GM15510 (cell line): ENCODE data around the gene BRMS1.

ENCODE experiments used
- POLR2A ChIP-seq: IDR thresholded peaks from 3 replicates; pipeline ENCODE4 v1.6.1; 2011; ENCODE audit warnings: borderline replicate concordance; ENCODE audit not compliant: insufficient read length; ENCODE audit errors: extremely low read depth

The BRMS1 gene

DNA sequence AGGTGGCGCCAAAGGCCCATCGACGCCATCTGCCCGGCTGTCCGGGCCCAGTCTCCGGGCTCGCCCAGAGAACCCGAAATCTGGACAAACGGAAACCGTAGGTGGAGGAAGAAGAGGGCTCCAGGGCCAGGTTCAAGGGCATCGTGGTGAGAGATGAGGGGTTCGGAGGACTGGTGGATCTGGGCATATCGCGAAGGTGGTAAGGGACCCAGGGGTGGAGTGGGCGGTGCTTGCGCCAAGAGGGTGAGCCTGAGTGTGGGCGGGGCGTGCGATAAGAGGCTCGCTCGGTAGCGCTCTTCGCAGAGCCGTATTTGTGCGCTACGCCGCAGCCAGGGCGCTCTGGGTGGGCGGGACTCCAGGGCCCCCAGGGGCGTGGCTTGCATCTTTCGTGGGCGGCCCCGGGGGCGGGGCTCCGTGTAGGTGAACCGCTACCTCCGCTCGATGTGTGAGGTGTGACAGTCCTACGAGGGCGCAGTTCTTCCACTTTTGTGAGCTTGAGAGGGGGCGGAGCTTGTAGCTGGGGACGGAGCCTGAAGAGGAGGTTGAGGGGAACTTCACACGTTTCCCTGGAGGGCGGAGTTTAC lies 32.8 kb downstream of the BRMS1 start:
- TF ChIP-seq POLR2A = no peak

GRCh38 chr11:66311470-66311964 lies 33.4 kb downstream of the BRMS1 start:
- TF ChIP-seq POLR2A = no peak

- no peak for TF ChIP-seq POLR2A
These were observed 34.6 kb downstream of the BRMS1 start for GRCh38 chr11:66310324-66310723.

DNA sequence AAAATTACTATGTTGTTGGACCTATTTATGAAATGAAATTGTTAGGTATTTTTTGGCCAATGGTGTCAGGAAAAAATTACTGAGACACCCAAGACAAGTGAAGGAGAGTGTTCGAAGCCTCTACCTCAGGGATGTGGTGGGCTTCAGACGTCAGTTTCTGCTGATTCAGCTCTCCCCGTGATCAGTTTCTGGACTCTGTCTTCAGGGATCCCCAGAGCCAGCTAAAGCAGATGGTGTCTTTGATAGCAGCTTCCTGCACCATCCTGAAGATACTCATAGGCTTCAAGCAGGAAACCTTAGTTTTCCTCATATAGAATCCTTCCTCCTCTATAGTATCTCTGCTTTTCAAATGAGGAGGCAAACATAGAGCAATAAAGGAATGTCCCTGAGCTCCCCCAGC lies 35.4 kb downstream of the BRMS1 start:
- no peak for TF ChIP-seq POLR2A

GRCh38 chr11:66302656-66303055 lies 42.2 kb downstream of the BRMS1 start:
- no peak for TF ChIP-seq POLR2A

GRCh38 chr11:66299186-66299585 lies 45.7 kb downstream of the BRMS1 start:
- no peak for TF ChIP-seq POLR2A

DNA sequence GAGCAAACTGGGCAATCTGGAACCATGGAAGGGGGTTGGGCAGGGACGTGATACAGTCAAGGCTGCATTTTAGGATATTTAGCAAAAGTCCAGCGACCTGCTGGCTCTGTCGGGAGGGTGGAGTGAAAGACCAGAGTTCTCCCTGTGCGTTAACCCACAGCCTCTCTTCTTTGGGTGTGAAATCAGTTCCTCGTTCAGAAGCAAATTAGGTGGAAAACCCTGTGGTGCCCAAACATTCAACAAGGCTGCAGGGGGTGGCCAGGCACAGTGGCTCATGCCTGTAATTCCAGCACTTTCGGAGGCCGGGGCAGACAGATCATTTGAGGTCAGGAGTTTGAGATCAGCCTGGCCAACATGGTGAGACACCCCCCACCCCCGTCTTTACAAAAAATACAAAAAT lies 47.3 kb downstream of the BRMS1 start:
- no peak for TF ChIP-seq POLR2A

GRCh38 chr11:66294626-66295620 lies 50.0 kb downstream of the BRMS1 start:
- no peak for TF ChIP-seq POLR2A

- TF ChIP-seq POLR2A = no peak
These were observed 50.9 kb downstream of the BRMS1 start for GRCh38 chr11:66293777-66294625.

DNA sequence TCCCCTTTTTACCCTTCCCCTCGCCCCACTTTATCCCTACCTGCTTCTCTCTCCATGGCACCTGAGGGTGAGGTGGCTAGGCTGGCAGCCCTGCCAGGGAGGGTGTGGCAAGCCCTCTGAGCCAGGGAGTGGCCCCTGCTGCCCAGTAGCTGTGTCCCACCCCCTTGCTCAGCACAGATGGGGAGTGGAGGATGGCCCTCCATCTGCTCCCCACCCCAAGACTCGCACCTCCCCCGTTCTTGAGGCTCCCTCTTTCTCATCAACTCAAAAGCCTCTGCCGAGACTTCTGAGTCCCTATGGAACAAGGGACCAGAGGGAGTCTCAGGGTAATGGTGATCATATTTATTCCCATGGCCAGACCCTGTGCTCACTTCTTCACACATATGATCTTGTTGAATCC lies 51.6 kb downstream of the BRMS1 start:
- no peak for TF ChIP-seq POLR2A

- TF ChIP-seq POLR2A = no peak
These were observed 52.2 kb downstream of the BRMS1 start for GRCh38 chr11:66292543-66293332.

- TF ChIP-seq POLR2A = no peak
These were observed 53.0 kb downstream of the BRMS1 start, which contains the start of gene TMEM151A for GRCh38 chr11:66291706-66292542. TSS of gene TMEM151A (plus strand) at chr11:66291894. CDS start at chr11:66292014, 120 bp downstream.

GRCh38 chr11:66291303-66291705 lies 53.6 kb downstream of the BRMS1 start:
- TF ChIP-seq POLR2A = no peak
